Measurements from ENCODE around the gene FSTL4.

The FSTL4 gene

DNA sequence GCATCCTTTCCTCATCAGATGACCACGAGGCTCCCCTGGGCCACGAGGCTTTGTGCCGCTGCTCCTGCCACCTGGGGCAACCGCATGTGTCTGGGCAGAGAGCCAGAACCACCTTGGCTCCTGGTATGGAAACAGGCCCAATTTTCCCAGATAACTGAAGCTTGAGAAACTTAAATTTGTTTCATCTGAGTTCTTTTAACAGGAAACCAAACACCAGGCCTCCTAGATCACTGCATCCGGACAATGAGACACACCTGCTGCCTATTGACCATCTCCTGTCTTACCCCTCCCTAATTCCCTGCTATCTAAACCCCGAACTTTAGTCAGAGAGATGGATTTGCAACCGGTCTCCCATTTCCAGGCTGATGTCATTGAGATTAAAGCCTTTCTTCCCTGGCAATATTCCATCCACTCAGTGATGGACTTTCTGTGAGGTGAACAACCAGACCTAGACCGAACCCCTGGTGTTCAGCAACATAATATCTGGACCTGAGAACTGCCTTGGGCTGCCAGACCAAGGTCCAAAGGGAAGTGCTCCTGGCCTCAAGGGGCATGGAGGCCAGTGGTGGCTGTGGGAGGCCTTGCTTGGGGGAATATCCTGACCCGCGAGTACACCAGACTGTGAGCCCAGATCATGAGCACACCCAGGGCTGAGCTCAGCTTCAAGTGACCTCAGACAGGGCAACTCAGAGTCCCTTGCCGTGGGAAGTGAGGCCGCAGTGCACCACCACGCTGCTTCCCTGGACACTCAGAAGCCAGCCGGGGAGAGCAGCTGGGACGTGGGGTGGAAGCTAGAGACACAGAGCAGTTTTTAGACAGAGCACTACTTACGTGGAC, 360.8 kb downstream of the FSTL4 start:
- in situ Hi-C loops (cut with MboI; ENCODE audit: low sequenced_read_pairs), result no loop called here

DNA sequence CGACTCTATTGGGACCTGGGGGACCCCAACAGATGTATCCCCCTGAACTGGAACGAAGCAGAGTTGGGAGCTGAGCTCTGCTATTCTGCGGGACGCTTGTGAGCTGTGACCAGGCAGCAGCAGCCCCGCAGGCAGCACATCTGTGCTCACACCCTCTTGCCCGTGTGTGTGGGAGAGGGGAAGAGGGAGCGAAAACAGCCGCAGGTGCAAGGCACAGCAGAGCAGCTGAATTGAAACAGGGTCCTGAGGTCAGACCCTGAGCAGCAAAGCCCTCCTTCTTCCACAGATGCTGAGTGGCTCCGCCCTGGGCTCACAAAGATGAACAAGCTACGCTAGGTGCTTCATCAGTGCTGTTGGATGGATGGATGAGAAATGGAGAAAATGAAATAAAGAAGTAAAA, 361.8 kb downstream of the FSTL4 start:
- in situ Hi-C loops (cut with MboI; ENCODE audit: low sequenced_read_pairs), result no loop called here

DNA sequence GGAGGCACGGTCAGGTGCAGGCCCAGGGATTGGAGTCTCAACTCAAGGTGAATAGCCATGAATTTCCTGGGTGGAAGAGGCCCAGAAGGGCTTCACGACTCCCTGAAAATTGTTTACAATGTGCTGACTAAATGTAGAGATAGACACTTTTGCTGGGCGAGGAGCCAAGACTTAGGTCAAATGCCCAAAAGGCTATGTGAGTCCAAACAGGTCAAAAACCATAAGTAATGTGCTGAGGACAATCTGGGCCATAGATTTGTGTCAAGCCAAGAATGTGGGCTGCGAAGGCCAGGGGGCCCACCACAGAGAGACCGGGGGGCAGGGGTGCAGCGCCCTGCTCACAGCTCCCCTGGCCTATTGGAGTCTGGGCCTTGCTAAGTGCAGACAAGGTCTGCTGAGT, 362.7 kb downstream of the FSTL4 start:
- in situ Hi-C loops (cut with MboI; ENCODE audit: low sequenced_read_pairs), result no loop called here

DNA sequence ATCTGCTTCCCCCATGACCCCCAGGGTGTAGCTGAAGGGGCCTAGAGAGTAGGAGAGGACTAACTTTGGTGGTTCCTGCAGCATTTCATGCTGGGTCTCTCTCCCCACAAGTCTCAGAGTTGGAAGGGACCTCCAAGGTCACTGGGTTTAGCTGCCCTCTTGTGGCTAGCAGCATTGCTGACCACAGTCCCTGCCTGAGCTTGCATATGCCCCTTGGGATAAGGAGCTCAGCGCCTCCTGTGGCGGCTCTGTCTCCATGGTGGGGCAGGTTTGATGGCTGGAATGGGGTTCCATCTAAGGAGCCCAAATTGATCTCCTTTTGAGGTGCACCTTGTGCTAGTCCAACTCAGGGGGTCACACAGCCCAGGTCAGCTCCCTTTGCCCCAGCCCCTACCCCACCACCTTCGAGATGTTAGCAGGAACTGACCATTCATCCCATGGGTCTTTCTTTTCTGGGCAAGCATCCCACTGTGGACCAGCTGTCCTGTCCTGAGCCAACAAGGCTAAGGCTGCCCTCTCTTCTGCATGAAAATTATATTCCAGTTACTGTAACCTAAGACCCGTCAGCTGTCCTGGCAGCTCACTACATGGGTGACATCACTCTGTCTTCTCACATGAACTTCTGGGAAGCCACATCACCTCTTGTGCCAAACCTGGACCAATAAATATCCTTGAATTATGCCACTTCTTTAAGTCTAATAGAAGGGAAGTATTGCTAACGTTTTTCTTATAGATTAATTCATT, 364.3 kb downstream of the FSTL4 start:
- in situ Hi-C loops (cut with MboI; ENCODE audit: low sequenced_read_pairs), result no loop called here

DNA sequence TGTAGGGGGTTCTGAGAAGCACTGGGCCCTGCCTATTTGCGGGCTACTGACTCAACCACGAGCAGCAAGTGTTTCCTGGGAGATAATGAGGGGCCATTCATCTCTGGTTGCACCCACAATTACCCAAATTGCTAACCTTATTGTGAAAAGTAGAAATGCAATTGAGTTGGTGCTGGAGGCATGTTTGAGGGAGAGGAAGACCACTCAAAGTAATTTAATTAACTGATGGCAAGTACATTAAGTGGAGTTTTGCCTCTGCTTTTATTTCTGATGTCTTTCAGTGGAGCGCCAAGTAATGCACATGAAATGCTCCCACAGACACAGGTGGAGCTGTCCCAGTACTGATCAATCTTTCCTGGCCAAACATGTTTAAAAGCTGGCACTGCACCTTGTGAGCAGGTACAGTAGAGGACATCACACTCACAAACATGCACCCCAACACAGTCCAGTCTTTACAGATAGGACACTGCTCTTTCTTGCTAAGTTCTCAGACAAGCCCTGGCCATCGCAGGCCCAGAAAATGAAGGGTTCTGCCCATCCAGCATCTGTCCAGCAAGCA, 365.1 kb downstream of the FSTL4 start:
- in situ Hi-C loops (cut with MboI; ENCODE audit: low sequenced_read_pairs), result no loop called here

DNA sequence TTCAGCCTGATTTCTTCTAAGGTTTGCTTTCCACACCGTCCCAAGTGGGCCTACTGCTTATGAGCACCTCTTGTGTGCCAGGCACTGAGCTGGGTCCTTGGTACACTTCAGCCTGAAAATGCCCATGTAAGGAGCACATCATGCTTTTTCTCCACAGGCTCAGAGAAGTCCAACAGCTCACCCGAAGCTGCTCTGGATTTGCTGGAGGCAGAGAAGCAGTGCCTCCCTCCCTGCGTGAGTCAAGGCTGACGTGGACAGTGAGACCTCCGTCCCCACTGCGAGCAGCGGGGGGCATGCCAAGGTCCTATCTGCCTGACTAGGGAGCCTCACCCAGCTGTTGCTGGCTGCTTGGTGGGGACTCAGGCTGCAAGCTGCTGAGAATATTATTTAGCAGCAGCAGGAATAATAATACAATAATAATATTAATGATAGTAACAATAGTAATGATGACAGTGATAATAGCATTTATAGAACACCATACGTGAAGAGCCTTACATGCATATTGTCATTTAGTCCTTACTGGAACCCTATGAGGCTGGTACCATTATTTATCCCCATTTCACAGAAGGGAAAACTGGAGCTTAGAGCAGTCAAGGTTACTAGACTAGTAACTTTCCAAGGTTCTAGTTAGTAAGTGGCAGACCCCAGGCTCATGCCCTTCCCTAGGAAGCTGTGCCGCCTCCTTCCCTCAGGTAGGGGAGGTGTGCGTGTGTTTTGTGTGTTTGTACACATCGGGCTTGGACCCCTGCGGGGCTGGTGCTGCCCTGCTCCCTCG, 365.8 kb downstream of the FSTL4 start:
- in situ Hi-C loops (cut with MboI; ENCODE audit: low sequenced_read_pairs), result no loop called here

DNA sequence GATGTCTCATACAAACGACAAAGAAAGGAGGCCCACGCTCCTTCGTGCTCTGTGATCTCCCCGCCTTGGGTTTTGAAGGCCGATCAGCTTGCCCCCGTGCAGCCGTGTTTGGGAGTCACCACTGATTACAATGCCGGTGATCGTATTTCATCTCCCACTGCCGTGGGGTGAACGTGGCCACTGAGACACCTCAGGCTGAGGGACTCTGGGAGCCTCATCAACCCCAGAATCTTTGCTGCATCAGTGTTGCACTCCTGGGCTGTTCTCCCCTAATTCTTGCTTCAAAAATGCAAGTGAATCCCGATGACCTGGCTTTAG, 366.3 kb downstream of the FSTL4 start:
- in situ Hi-C loops (cut with MboI; ENCODE audit: low sequenced_read_pairs), result no loop called here

DNA sequence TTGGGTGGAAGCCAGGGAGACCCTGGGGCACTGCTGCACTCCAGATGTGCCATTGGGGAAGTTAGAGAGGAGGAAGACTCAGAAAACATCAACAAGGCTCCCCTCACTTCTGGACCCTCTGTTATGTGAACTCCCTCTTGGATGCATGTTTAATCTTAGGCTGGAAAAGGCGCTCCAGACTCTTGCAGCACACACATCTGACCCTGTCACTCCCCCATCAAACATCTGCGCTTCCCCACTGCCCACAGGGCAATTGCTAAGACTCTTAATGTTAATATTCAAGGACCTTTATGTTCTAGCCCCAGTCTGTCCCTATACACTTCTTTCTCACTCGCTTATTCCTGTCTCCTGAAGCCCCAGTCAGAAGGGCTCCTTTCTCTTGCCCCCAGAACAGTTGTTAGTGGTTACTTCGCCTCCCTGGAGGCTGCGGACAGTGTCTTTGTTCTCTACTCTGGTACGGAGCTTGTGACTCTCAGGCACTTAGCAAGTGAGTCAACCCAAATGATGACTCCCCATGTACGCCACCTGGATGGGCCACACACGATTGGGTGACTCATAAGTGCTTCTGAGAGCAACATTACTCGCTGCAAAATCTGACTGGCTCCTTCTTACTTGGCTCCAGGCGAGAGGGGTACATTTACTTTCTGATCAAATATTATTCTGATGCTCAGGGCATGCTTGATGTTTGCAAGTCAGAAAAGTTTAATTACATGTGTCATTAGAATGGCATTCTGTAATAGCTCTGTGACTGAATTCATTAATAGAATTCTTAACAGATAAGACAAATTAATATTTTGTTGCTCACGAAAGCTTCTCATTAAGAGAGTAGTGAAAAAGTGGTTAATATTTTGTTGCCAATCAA, 366.9 kb downstream of the FSTL4 start:
- in situ Hi-C loops (cut with MboI; ENCODE audit: low sequenced_read_pairs), result no loop called here

DNA sequence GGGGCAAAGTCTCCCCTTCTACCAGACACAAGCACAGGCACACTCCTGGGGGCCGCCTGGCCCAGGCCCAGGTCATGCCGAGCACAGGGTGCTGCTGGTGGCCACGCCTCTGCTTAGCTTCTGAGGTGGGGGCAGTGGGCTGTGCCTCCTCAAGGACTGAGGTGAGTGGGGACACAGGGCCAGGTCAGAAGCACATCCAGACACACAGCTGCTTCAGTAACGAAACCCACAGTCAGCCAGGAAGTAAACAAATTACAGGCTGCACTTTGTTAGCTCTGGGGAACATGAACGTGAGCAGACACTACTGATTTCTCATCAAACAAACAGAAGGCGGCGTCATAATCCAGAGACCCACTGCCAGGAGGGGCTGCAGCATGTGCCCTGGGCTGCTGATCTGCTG, 368.1 kb downstream of the FSTL4 start:
- in situ Hi-C loops (cut with MboI; ENCODE audit: low sequenced_read_pairs), result no loop called here

DNA sequence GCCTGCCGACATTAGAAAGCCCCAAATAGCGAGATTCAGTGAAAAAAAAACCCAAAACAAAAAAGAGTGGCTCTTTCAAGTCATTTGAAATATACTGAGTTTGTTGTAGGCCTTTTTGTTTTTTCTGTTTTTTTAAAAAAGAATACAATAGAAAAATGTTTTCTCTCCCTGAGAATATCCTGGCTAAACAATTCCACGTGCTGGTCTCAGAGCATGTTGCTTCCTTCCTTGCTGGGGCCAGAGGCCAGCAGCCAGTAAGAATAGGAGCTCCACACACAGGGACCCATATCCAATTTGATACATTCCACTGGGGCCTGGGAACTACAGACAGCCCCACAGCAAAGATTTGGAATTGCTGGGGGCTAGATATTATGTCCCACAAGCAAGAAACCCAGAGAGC, 369.1 kb downstream of the FSTL4 start:
- in situ Hi-C loops (cut with MboI; ENCODE audit: low sequenced_read_pairs), result no loop called here

DNA sequence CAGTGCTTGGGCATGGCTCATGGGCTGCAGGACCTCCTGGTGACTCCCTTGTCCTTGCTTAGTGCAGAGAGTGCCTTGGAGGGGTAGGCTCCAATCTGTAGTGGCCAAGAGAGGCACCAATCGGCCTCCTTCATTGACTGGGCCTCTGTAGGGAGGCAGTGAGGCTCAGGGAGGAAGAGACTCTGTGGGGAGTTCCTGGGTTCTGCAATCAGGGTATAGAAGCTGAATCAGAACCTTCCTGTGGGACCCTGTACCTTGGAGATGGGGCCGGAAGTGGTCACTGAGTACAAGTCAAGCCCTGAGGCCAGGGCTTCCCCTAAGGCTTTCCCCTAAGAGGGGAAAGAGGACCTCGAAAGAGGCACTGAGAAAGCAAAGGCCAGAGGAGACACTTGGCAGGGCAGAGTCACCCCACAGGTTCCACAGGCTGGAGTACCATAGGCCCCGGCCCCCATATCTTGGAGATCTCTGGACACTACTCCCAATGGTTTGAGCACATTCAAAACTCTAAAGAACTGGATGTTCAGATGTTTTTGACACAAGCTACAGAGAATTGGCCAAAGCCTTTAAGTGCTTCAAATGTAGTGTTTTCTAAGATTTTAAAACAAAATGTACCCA, 370.0 kb downstream of the FSTL4 start:
- in situ Hi-C loops (cut with MboI; ENCODE audit: low sequenced_read_pairs), result no loop called here

DNA sequence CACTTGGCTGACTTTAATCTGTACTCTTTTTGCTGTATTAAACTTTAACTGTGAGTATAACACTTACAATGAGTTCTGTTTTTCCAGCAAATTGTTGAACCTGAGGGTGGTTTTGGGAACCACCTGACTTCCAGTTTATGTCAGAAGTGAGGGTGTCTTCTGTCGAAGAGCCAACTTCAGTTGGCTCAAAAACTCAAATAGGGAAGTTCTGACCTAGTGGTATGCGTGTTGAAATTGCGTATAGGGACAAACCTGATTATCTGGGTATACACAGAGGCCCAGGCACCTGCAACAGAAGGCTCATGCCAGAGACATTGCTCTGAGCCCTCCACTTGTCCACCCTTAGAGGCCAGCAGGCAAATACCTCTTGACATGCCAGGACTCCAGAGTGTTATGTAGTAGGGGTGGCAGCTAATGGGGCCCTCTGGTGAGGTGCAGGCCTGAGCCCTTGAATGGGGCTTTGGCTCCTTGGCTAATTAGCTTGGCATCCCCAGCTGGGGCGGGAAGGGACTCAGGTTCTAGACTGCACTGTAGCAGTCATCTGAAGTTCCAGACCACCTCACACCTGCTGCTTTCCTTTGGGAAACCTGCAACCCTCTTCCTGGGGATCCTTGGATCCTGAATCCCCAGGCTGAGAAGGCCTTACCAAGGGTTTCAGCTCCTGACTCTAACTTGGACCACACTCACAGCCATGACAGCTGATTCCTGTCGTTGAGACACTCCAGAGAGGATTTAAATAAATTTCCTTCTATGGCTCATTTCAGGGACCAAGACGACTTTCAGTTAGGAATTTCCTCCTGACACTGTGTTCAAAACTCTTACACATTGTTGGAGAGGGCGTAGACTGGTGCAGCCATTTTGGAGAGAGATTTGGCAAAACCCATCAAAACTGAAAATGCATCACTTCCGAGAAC, 370.9 kb downstream of the FSTL4 start:
- in situ Hi-C loops (cut with MboI; ENCODE audit: low sequenced_read_pairs), result no loop called here

DNA sequence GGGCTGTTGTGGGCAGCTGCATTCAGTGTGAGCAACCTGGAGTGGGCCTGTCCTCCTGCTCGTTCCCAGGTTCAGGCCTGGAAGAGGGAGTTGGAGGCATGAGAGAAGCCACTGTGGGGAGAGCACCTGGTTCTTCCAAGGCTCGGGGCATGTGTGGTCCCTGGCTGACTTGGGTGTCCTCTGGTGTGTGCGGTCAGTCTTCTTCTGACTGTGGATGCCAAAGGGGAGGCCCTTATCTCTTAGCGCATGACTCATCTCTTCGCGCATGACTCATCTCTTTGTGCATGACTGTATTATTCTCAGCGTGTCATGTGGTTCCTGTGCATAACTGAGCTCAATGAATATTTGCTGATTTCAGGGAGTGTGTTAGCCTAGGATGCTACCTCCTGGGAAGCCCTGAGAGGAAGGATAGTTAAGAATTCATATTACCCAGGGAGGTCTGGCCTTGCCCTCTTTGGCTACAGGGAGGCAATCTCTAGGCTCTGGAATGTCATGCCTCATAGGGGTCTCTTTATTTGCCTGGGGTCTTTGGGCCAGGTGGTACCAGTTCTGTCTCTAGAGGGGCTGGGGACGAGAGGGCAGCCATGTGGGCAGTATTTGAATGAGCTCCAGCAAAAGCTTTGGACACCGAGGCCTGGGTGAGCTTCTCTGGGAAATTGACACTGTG, 371.8 kb downstream of the FSTL4 start:
- in situ Hi-C loops (cut with MboI; ENCODE audit: low sequenced_read_pairs), result no loop called here

DNA sequence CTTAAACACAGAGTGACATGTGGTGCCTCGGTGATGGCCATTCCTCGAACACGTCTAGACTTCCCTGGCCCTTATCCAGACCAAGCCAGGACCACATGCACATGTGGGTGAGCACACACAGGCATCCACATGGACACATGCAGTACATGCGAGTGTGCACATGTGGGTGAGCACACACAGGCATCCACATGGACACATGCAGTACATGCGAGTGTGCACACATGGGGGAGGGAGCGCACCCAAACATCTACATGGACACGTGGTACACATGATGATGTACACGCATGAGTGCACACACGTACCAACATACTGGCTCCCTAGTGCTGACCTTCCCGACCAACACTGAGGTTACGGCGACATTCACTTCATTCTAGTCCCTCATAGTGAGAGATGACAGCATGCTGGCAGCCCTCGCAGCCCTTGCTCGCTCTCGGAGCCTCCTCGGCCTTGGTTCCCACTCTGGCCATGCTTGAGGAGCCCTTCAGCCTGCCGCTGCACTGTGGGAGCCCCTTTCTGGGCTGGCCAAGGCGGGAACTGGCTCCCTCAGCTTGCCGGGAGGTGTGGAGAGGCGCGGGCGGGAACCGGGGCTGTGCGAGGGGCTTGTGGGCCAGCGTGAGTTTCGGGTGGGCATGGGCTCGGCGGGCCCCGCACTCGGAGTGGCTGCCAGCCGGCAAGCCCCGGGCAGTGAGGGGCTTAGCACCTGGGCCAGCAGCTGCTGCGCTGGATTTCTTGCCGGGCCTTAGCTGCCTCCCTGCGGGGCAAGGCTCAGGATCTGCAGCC, 373.7 kb downstream of the FSTL4 start:
- in situ Hi-C loops (cut with MboI; ENCODE audit: low sequenced_read_pairs), result no loop called here

DNA sequence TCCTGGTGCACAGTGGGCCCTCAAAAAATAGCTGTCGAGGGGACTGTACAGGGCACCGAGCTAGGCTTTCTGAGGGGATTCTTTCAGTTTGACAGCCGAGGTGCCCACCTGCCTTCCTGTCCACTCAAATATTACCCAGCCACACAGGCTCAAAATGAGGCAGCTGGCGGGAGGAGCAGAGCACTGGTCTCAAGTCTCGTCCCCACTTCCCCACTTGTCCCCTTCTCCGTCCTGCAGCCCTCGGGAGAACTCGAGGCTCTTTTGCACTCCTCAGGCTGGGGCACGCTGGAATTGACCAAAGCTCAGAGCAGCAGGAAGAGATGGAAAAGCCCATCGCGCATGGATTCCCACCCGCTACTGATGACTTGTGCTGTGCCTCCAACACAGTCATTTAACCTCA, 375.4 kb downstream of the FSTL4 start:
- in situ Hi-C loops (cut with MboI; ENCODE audit: low sequenced_read_pairs), result no loop called here

DNA sequence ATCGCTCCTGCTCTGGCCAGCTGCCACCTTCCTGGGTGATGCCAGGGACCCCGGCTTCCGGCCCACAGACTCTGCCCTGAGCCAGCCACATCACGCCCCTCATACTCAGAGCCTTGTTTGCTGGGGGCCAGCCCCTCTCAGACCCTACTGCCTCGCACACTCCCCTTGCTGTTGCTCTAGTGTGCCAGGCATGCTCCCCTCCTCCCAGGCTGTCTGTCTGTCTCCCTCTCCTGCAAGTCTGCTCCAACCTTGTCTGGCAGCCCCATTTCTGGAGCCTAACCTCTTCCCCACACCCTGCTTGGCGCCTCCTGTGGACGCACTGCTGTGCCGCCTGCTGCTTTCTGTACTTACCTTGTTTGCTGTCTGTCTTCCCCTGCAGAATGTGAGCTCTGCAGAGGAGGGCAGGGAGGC, 375.8 kb downstream of the FSTL4 start:
- in situ Hi-C loops (cut with MboI; ENCODE audit: low sequenced_read_pairs), result no loop called here

DNA sequence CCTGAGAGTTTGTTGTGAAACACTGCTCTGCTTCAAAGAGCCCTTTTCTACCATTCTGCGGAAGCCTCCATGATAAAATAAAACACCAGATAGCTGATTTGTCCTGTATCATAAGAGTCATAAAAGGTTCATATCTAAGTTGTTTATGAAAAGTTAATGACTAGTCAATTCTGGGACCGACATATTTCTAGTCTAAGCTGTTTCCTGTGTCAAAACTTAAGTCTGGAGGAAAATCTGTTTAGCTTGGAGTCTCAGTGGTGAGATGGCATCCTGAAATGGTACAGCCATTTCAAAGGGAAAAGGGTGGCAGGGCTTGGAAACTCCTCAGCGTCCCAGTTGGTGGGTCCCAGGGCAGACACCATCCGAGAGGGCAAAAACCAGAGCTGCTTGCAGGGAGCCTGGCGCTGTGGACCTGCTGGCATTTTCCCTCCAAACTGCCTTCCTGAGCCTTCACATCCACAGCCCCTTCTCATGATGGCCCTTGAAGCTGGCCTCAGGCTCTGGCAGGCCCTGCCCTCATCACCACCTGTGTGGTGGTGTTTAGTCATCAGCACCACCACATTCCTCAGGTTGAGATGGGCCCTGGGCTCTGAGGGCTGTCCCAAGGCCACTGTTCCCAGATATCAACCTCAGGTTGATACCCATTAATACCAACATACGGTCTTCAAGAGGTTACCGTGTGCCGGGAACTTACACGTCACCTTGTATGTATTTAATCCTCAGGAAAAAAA, 376.5 kb downstream of the FSTL4 start:
- in situ Hi-C loops (cut with MboI; ENCODE audit: low sequenced_read_pairs), result no loop called here
